Activated naive CD8-positive, alpha-beta T cell treated with anti-CD3 and anti-CD28 coated beads for 36 hours (primary cell): ENCODE results near the gene GMPR2. TPM values are rescaled to one million over a fixed set of nuclear protein-coding genes. Genes with fewer than 3 reads are reported as not detected.

Experiments used
- DNase-seq: peaks from one replicate; pipeline ENCODE4 v3.0.0; 2021
- H3K27ac Mint-ChIP-seq: one replicate; pipeline ENCODE4 v1.8.0; 2022; ENCODE audit warnings: mild to moderate bottlenecking, moderate library complexity, mixed read lengths
- H3K27me3 Mint-ChIP-seq: one replicate; pipeline ENCODE4 v1.8.0; 2022; ENCODE audit warnings: mild to moderate bottlenecking, mixed read lengths
- H3K36me3 Mint-ChIP-seq: one replicate; pipeline ENCODE4 v1.8.0; 2021; ENCODE audit warnings: mild to moderate bottlenecking, mixed read lengths
- H3K4me1 Mint-ChIP-seq: one replicate; pipeline ENCODE4 v1.8.0; 2021; ENCODE audit warnings: mixed read lengths
- H3K4me3 Mint-ChIP-seq: one replicate; pipeline ENCODE4 v1.8.0; 2022; ENCODE audit warnings: mild to moderate bottlenecking, moderate library complexity, mixed read lengths
- H3K9me3 Mint-ChIP-seq: one replicate; pipeline ENCODE4 v1.8.0; 2022; ENCODE audit warnings: mixed read lengths
- total RNA-seq, 2 experiments: library from RNA; stranded (reverse); gene quantifications; one replicate each; pipeline ENCODE4 v1.2.3, GENCODE V29; 2021

Gene GMPR2
- total RNA-seq, 2 experiments from 2014 or later = 44.5 to 48.4 TPM

- H3K9me3 Mint-ChIP-seq = no peaks in the 10 kb centered on the region
- no peak for DNase-seq
- H3K4me3 Mint-ChIP-seq = no peak overlapping the region
- H3K27ac Mint-ChIP-seq = no peak overlapping the region
- H3K4me1 Mint-ChIP-seq = no peaks in the 10 kb centered on the region
- no peaks in the 10 kb centered on the region for H3K27me3 Mint-ChIP-seq
- H3K36me3 Mint-ChIP-seq = peaks cover 2% of the 10 kb centered on the region
Observed at GRCh38 chr14:24260780-24261157, 28.0 kb downstream of the GMPR2 start.

GRCh38 chr14:24261256-24261968, 28.7 kb downstream of the GMPR2 start:
- H3K4me3 Mint-ChIP-seq = peak overlapping the region; percentile 29
- H3K9me3 Mint-ChIP-seq = no peaks in the 10 kb centered on the region
- no peak overlapping the region for H3K27ac Mint-ChIP-seq
- DNase-seq = no peak
- no peaks in the 10 kb centered on the region for H3K27me3 Mint-ChIP-seq
- H3K4me1 Mint-ChIP-seq = no peaks in the 10 kb centered on the region
- peaks cover 2% of the 10 kb centered on the region for H3K36me3 Mint-ChIP-seq

- Mint-ChIP-seq H3K36me3 (peaks cover 2% of the 10 kb centered on the region), H3K4me3 (no peak overlapping the region), H3K27ac (no peak overlapping the region), H3K9me3 (no peaks in the 10 kb centered on the region), H3K4me1 (no peaks in the 10 kb centered on the region), H3K27me3 (no peaks in the 10 kb centered on the region)
- no peak for DNase-seq
Observed at GRCh38 chr14:24261969-24262327, 29.2 kb downstream of the GMPR2 start.

GRCh38 chr14:24262821-24263733, 30.3 kb downstream of the GMPR2 start, which contains the start of gene TGM1:
Gene TGM1, minus strand, starts transcription at chr14:24263177. Its CDS starts 825 bp downstream, at chr14:24262352.
- Mint-ChIP-seq H3K36me3 (peaks cover 2% of the 10 kb centered on the region), H3K4me1 (no peaks in the 10 kb centered on the region), H3K27ac (no peak within 1 kb of the TSS), H3K9me3 (no peaks in the 10 kb centered on the region), H3K4me3 (no peak within 1 kb of the TSS), H3K27me3 (no peaks in the 10 kb centered on the region)
- no peak for DNase-seq

- Mint-ChIP-seq H3K9me3 (no peaks in the 10 kb centered on the region), H3K36me3 (peaks cover 2% of the 10 kb centered on the region), H3K27me3 (no peaks in the 10 kb centered on the region), H3K4me1 (no peaks in the 10 kb centered on the region), H3K27ac (no peak overlapping the region), H3K4me3 (no peak overlapping the region)
- DNase-seq = no peak
Observed at GRCh38 chr14:24263848-24264247, 31.1 kb downstream of the GMPR2 start.

- Mint-ChIP-seq H3K9me3 (no peaks in the 10 kb centered on the region), H3K4me3 (no peak overlapping the region), H3K36me3 (peaks cover 2% of the 10 kb centered on the region), H3K27ac (no peak overlapping the region), H3K4me1 (no peaks in the 10 kb centered on the region), H3K27me3 (no peaks in the 10 kb centered on the region)
- no peak for DNase-seq
Observed at GRCh38 chr14:24264298-24264697, 31.6 kb downstream of the GMPR2 start.

GRCh38 chr14:24266344-24267244, 33.9 kb downstream of the GMPR2 start:
- no peak for DNase-seq
- no peak overlapping the region for H3K4me3 Mint-ChIP-seq
- no peaks in the 10 kb centered on the region for H3K27me3 Mint-ChIP-seq
- H3K27ac Mint-ChIP-seq = no peak overlapping the region
- no peaks in the 10 kb centered on the region for H3K36me3 Mint-ChIP-seq
- peaks cover 7% of the 10 kb centered on the region for H3K4me1 Mint-ChIP-seq
- no peaks in the 10 kb centered on the region for H3K9me3 Mint-ChIP-seq

GRCh38 chr14:24267516-24267915, 34.8 kb downstream of the GMPR2 start:
- peaks cover 16% of the 10 kb centered on the region for H3K4me1 Mint-ChIP-seq
- H3K27me3 Mint-ChIP-seq = no peaks in the 10 kb centered on the region
- DNase-seq = no peak
- H3K27ac Mint-ChIP-seq = no peak overlapping the region
- no peak overlapping the region for H3K4me3 Mint-ChIP-seq
- H3K9me3 Mint-ChIP-seq = no peaks in the 10 kb centered on the region
- H3K36me3 Mint-ChIP-seq = peaks cover 3% of the 10 kb centered on the region

- no peaks in the 10 kb centered on the region for H3K27me3 Mint-ChIP-seq
- H3K4me3 Mint-ChIP-seq = no peak overlapping the region
- peaks cover 23% of the 10 kb centered on the region for H3K4me1 Mint-ChIP-seq
- H3K36me3 Mint-ChIP-seq = peaks cover 5% of the 10 kb centered on the region
- no peak for DNase-seq
- no peak overlapping the region for H3K27ac Mint-ChIP-seq
- no peaks in the 10 kb centered on the region for H3K9me3 Mint-ChIP-seq
Observed at GRCh38 chr14:24268225-24268624, 35.5 kb downstream of the GMPR2 start.

- no peak overlapping the region for H3K4me3 Mint-ChIP-seq
- no peaks in the 10 kb centered on the region for H3K9me3 Mint-ChIP-seq
- no peak overlapping the region for H3K27ac Mint-ChIP-seq
- no peaks in the 10 kb centered on the region for H3K27me3 Mint-ChIP-seq
- H3K36me3 Mint-ChIP-seq = peaks cover 8% of the 10 kb centered on the region
- DNase-seq = no peak
- H3K4me1 Mint-ChIP-seq = peaks cover 34% of the 10 kb centered on the region
Observed at GRCh38 chr14:24269368-24269767, 36.6 kb downstream of the GMPR2 start.

GRCh38 chr14:24269910-24270536, 37.3 kb downstream of the GMPR2 start:
- DNase-seq = no peak
- Mint-ChIP-seq H3K9me3 (no peaks in the 10 kb centered on the region), H3K27me3 (no peaks in the 10 kb centered on the region), H3K36me3 (peaks cover 8% of the 10 kb centered on the region), H3K27ac (no peak overlapping the region), H3K4me3 (peak overlapping the region; percentile 87), H3K4me1 (peaks cover 38% of the 10 kb centered on the region)

- Mint-ChIP-seq H3K27ac (peak overlapping the region; percentile 97), H3K27me3 (no peaks in the 10 kb centered on the region), H3K4me3 (peak overlapping the region; percentile 87), H3K9me3 (no peaks in the 10 kb centered on the region), H3K4me1 (peaks cover 40% of the 10 kb centered on the region), H3K36me3 (peaks cover 8% of the 10 kb centered on the region)
- no peak for DNase-seq
Observed at GRCh38 chr14:24270537-24271133, 37.9 kb downstream of the GMPR2 start.

- Mint-ChIP-seq H3K4me1 (peaks cover 40% of the 10 kb centered on the region), H3K27me3 (no peaks in the 10 kb centered on the region), H3K36me3 (peaks cover 8% of the 10 kb centered on the region), H3K27ac (peak within 1 kb of the TSS; percentile 97), H3K9me3 (no peaks in the 10 kb centered on the region), H3K4me3 (peak within 1 kb of the TSS; percentile 87)
- peak; percentile 94 for DNase-seq
Observed at GRCh38 chr14:24271134-24271833, 38.6 kb downstream of the GMPR2 start, which contains the start of gene RABGGTA. Gene RABGGTA, minus strand, starts transcription at chr14:24271597. Its CDS starts 482 bp downstream, at chr14:24271115.
